ENCODE data around the gene VTI1A.
"Not testable (repeated sequence)": the region's sequence is repeated elsewhere in the genome, so short reads cannot be mapped to it uniquely, and the experiment has no call there.

The VTI1A gene

GRCh38 chr10:112454910-112455779, 8.1 kb downstream of the VTI1A start:
- no peaks in the 10 kb centered on the region for H3K4me1 ChIP-seq (ENCODE audit: insufficient read depth, low read length)
- no peak overlapping the region for H3K4me3 ChIP-seq (ENCODE audit: low read length)
- peaks cover 6% of the 10 kb centered on the region; the same call in 1 of the 2 replicates for H3K9me3 ChIP-seq (ENCODE audit: insufficient read depth, low read depth, low read length)
- H3K36me3 ChIP-seq (ENCODE audit: insufficient read depth, low read length): no peaks in the 10 kb centered on the region; the same call in 1 of the 2 replicates
- 72% methylated on average over 1 of the region's 3 CpGs for WGBS
- H3K9ac ChIP-seq (ENCODE audit: low read depth, low read length): no peak overlapping the region
- no peak overlapping the region for H3K27ac ChIP-seq (ENCODE audit: low read depth, low read length)
- no peaks in the 10 kb centered on the region for H3K27me3 ChIP-seq (ENCODE audit: insufficient read depth, low read length)

- no peaks in the 10 kb centered on the region for H3K4me1 ChIP-seq (ENCODE audit: insufficient read depth, low read length)
- WGBS: 93% methylated on average over 2 of the region's 2 CpGs
Measured at GRCh38 chr10:112456533-112456932, 9.5 kb downstream of the VTI1A start.

GRCh38 chr10:112460366-112460765, 13.4 kb downstream of the VTI1A start:
- Histone ChIP-seq H3K9me3 (ENCODE audit: insufficient read depth, low read depth, low read length) (peaks cover 4% of the 10 kb centered on the region; the same call in 1 of the 2 replicates), H3K9ac (ENCODE audit: low read depth, low read length) (no peak overlapping the region), H3K27me3 (ENCODE audit: insufficient read depth, low read length) (no peaks in the 10 kb centered on the region), H3K27ac (ENCODE audit: low read depth, low read length) (no peak overlapping the region), H3K4me1 (ENCODE audit: insufficient read depth, low read length) (no peaks in the 10 kb centered on the region), H3K36me3 (ENCODE audit: insufficient read depth, low read length) (peaks cover 25% of the 10 kb centered on the region), H3K4me3 (ENCODE audit: low read length) (no peak overlapping the region)
- WGBS: 100% methylated on average over 2 of the region's 2 CpGs

More at GRCh38 chr10:112456533-112456932, 9.5 kb downstream of the VTI1A start:
- H3K9me3 ChIP-seq (ENCODE audit: insufficient read depth, low read depth, low read length): peaks cover 6% of the 10 kb centered on the region; the same call in 1 of the 2 replicates
- H3K4me3 ChIP-seq (ENCODE audit: low read length): no peak overlapping the region
- no peak overlapping the region for H3K9ac ChIP-seq (ENCODE audit: low read depth, low read length)
- peaks cover 6% of the 10 kb centered on the region; the same call in 1 of the 2 replicates for H3K36me3 ChIP-seq (ENCODE audit: insufficient read depth, low read length)
- no peak overlapping the region for H3K27ac ChIP-seq (ENCODE audit: low read depth, low read length)
- H3K27me3 ChIP-seq (ENCODE audit: insufficient read depth, low read length): no peaks in the 10 kb centered on the region

GRCh38 chr10:112461029-112461887, 14.2 kb downstream of the VTI1A start:
- Histone ChIP-seq H3K9ac (ENCODE audit: low read depth, low read length) (no peak overlapping the region), H3K4me3 (ENCODE audit: low read length) (no peak overlapping the region), H3K36me3 (ENCODE audit: insufficient read depth, low read length) (peaks cover 33% of the 10 kb centered on the region), H3K27me3 (ENCODE audit: insufficient read depth, low read length) (no peaks in the 10 kb centered on the region), H3K27ac (ENCODE audit: low read depth, low read length) (no peak overlapping the region), H3K4me1 (ENCODE audit: insufficient read depth, low read length) (no peaks in the 10 kb centered on the region), H3K9me3 (ENCODE audit: insufficient read depth, low read depth, low read length) (peaks cover 7% of the 10 kb centered on the region; the same call in 1 of the 2 replicates)
- WGBS: 94% methylated on average over 4 of the region's 4 CpGs

- not testable (repeated sequence) for H3K27me3 ChIP-seq (ENCODE audit: insufficient read depth, low read length); H3K4me3 ChIP-seq (ENCODE audit: low read length); H3K9ac ChIP-seq (ENCODE audit: low read depth, low read length); H3K4me1 ChIP-seq (ENCODE audit: insufficient read depth, low read length); H3K27ac ChIP-seq (ENCODE audit: low read depth, low read length); H3K9me3 ChIP-seq (ENCODE audit: insufficient read depth, low read depth, low read length)
- H3K36me3 ChIP-seq (ENCODE audit: insufficient read depth, low read length): peaks cover 39% of the 10 kb centered on the region
- 98% methylated on average over 5 of the region's 5 CpGs for WGBS
Measured at GRCh38 chr10:112464074-112464473, 17.1 kb downstream of the VTI1A start.

- no peaks in the 10 kb centered on the region for H3K27me3 ChIP-seq (ENCODE audit: insufficient read depth, low read length)
- 100% methylated on average over 1 of the region's 3 CpGs for WGBS
- H3K9ac ChIP-seq (ENCODE audit: low read depth, low read length): no peak overlapping the region
- H3K4me3 ChIP-seq (ENCODE audit: low read length): no peak overlapping the region
- H3K9me3 ChIP-seq (ENCODE audit: insufficient read depth, low read depth, low read length): peaks cover 7% of the 10 kb centered on the region; the same call in 1 of the 2 replicates
- H3K27ac ChIP-seq (ENCODE audit: low read depth, low read length): no peak overlapping the region
- peaks cover 39% of the 10 kb centered on the region for H3K36me3 ChIP-seq (ENCODE audit: insufficient read depth, low read length)
- no peaks in the 10 kb centered on the region for H3K4me1 ChIP-seq (ENCODE audit: insufficient read depth, low read length)
Measured at GRCh38 chr10:112465299-112465883, 18.4 kb downstream of the VTI1A start.

GRCh38 chr10:112466802-112467201, 19.8 kb downstream of the VTI1A start:
- H3K36me3 ChIP-seq (ENCODE audit: insufficient read depth, low read length): peaks cover 33% of the 10 kb centered on the region
- H3K4me1 ChIP-seq (ENCODE audit: insufficient read depth, low read length): no peaks in the 10 kb centered on the region
- no peak overlapping the region for H3K27ac ChIP-seq (ENCODE audit: low read depth, low read length)
- 96% methylated on average over 3 of the region's 3 CpGs for WGBS
- H3K9me3 ChIP-seq (ENCODE audit: insufficient read depth, low read depth, low read length): peaks cover 7% of the 10 kb centered on the region; the same call in 1 of the 2 replicates
- H3K27me3 ChIP-seq (ENCODE audit: insufficient read depth, low read length): no peaks in the 10 kb centered on the region
- H3K9ac ChIP-seq (ENCODE audit: low read depth, low read length): no peak overlapping the region
- H3K4me3 ChIP-seq (ENCODE audit: low read length): no peak overlapping the region

GRCh38 chr10:112467541-112468075, 20.6 kb downstream of the VTI1A start:
- Histone ChIP-seq H3K4me1 (ENCODE audit: insufficient read depth, low read length) (peaks cover under 1% of the 10 kb centered on the region; the same call in 1 of the 2 replicates), H3K27me3 (ENCODE audit: insufficient read depth, low read length) (no peaks in the 10 kb centered on the region), H3K9ac (ENCODE audit: low read depth, low read length) (no peak overlapping the region), H3K27ac (ENCODE audit: low read depth, low read length) (no peak overlapping the region), H3K36me3 (ENCODE audit: insufficient read depth, low read length) (peaks cover 30% of the 10 kb centered on the region), H3K4me3 (ENCODE audit: low read length) (no peak overlapping the region), H3K9me3 (ENCODE audit: insufficient read depth, low read depth, low read length) (peaks cover 7% of the 10 kb centered on the region; the same call in 1 of the 2 replicates)
- 100% methylated on average over 1 of the region's 1 CpG for WGBS

GRCh38 chr10:112471878-112472487, 25.0 kb downstream of the VTI1A start:
- Histone ChIP-seq H3K4me1 (ENCODE audit: insufficient read depth, low read length) (peaks cover 6% of the 10 kb centered on the region), H3K9me3 (ENCODE audit: insufficient read depth, low read depth, low read length) (no peaks in the 10 kb centered on the region), H3K36me3 (ENCODE audit: insufficient read depth, low read length) (0 out of 2 replicates have a peak, but pooled peaks cover 4% of the 10 kb centered on the region), H3K27me3 (ENCODE audit: insufficient read depth, low read length) (no peaks in the 10 kb centered on the region), H3K9ac (ENCODE audit: low read depth, low read length) (no peak overlapping the region), H3K4me3 (ENCODE audit: low read length) (no peak overlapping the region), H3K27ac (ENCODE audit: low read depth, low read length) (no peak overlapping the region)
- 50% methylated on average over 4 of the region's 4 CpGs for WGBS

GRCh38 chr10:112475575-112476218, 28.7 kb downstream of the VTI1A start:
- Histone ChIP-seq H3K27me3 (ENCODE audit: insufficient read depth, low read length) (no peaks in the 10 kb centered on the region), H3K27ac (ENCODE audit: low read depth, low read length) (no peak overlapping the region), H3K4me3 (ENCODE audit: low read length) (no peak overlapping the region), H3K9ac (ENCODE audit: low read depth, low read length) (no peak overlapping the region), H3K9me3 (ENCODE audit: insufficient read depth, low read depth, low read length) (no peaks in the 10 kb centered on the region), H3K4me1 (ENCODE audit: insufficient read depth, low read length) (peaks cover 6% of the 10 kb centered on the region), H3K36me3 (ENCODE audit: insufficient read depth, low read length) (no peaks in the 10 kb centered on the region)
- 97% methylated on average over 3 of the region's 3 CpGs for WGBS
